Spinal cord (tissue), 10 donors: ENCODE measurements around the gene SOX5. TPM values are rescaled to one million over a fixed set of nuclear protein-coding genes. Genes with fewer than 3 reads are reported as not detected.
A peak's percentile ranks its signal among the peaks of the same experiment; 100 is the strongest.

ENCODE experiments used
- DNase-seq, 6 donors: peaks; one replicate each; pipeline versions ENCODE4 v3.0.0 to v3.0.0-alpha.2; 2013 to 2015; ENCODE audit warnings: low spot score in 6 of 6, low read depth in 4 of 6
- H3K27ac ChIP-seq: one replicate; pipeline ENCODE4 v1.5.1; 2013; ENCODE audit warnings: low read depth, low read length, control low read depth
- H3K27me3 ChIP-seq: one replicate; pipeline ENCODE4 v1.6.1; 2013; ENCODE audit warnings: low read length; ENCODE audit not compliant: control insufficient read depth, insufficient read depth
- H3K36me3 ChIP-seq: one replicate; pipeline ENCODE4 v1.6.1; 2013; ENCODE audit warnings: low read length; ENCODE audit not compliant: control insufficient read depth, insufficient read depth
- H3K4me1 ChIP-seq: one replicate; pipeline ENCODE4 v1.6.1; 2013; ENCODE audit warnings: low read length; ENCODE audit not compliant: control insufficient read depth, insufficient read depth
- H3K4me3 ChIP-seq: one replicate; pipeline ENCODE4 v1.5.1; 2013; ENCODE audit warnings: low read depth, low read length, control low read depth
- H3K9me3 ChIP-seq: one replicate; pipeline ENCODE4 v1.6.1; 2013; ENCODE audit warnings: low read length; ENCODE audit not compliant: control insufficient read depth, insufficient read depth
- WGBS: methylation state at CpG from one replicate; pipeline ENCODE4 v1.1.5; 2013; ENCODE audit warnings: missing lambda C conversion rate; ENCODE audit not compliant: insufficient coverage; 5-methylcytosine and 5-hydroxymethylcytosine counted together
- polyA plus RNA-seq, 2 donors: library from polyadenylated mRNA; unstranded; fragments of 120-200 nt; gene quantifications; one replicate each; pipeline ENCODE4 v1.2.1, GENCODE V29; 2013; ENCODE audit not compliant: insufficient read length in 2 of 2
- total RNA-seq, 2 donors: library from RNA; depleted of rRNA in 1 of 2; stranded (reverse); fragments of 120-200 nt in 1 of 2; fragments of >200 nt in 1 of 2; gene quantifications; one replicate each; pipeline versions ENCODE4 v1.2.3 to v1.2.4, GENCODE V29; 2013 to 2014
- donor health status: healthy.

The SOX5 gene
- total and polyA plus RNA-seq, 4 donors: 20.3 to 48.8 (median 41.8) TPM

DNA sequence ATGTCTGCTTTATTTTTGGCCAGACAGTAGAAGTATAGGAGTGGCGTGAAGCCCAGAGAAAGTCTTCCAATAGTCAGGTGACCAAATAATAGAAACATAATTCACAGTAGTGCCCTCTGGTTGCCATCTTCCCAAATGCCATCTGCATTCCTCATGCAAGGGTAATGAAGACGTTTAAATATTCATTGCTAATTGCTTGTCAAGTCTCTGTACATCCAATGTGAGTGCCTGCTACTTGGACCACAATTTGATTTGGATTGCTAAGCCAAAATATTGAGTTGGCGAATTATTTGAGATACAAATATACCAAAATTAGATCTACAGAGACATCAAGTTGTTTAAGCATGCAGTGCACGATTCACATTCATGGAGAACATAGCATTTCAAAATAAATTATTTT, 402.7 kb downstream of the SOX5 start:
- H3K36me3 ChIP-seq: peaks cover 2% of the 10 kb centered on the region
- H3K4me3 ChIP-seq: no peak overlapping the region
- H3K27ac ChIP-seq: no peak overlapping the region
- WGBS: no CpG with 5 or more reads among the region's 4 CpGs
- H3K4me1 ChIP-seq: no peaks in the 10 kb centered on the region
- peak in 1 of 6 donors; percentile 70 for DNase-seq
- H3K9me3 ChIP-seq: no peaks in the 10 kb centered on the region
- H3K27me3 ChIP-seq: no peaks in the 10 kb centered on the region

DNA sequence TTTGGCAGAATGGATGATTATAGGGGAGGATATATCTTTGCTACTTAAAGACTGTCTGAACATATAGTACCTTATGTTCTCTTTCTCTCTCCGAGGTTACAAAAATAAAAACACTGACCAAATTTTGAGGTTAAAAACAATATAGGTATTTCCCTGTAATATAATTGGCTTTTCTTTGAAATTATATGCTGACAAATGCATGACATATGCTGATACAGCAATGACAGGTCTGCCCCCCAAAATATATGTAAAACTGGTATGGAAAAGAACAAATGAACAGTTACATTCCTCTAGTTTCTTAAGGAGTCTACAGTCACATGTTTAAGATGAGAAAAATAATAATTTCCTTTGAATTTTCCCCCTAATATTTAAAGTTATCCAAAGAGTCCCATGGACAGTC, 405.7 kb downstream of the SOX5 start:
- no peak for DNase-seq
- Histone ChIP-seq H3K36me3 (peaks cover 4% of the 10 kb centered on the region), H3K4me1 (no peaks in the 10 kb centered on the region), H3K27ac (no peak overlapping the region), H3K9me3 (no peaks in the 10 kb centered on the region), H3K27me3 (no peaks in the 10 kb centered on the region), H3K4me3 (no peak overlapping the region)
- WGBS: no CpG with 5 or more reads among the region's 1 CpG

DNA sequence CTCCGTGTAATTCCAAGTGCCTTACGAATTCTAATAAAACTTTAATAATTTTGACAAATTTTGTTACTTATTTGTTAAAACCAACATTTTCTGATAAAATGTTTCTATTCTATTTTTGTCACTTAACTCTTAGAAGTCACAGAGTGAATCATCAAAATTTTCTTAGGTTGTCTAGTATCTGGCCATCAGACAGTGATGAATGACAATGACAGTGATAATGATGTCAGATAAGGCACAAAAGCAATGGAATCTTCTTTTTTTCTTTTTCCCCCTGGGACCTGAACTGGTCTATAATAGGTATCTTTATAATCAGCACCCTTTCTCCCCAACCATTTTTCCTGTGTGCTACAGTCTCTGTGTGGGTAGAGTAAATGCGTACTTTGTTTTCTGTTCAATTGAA, 407.3 kb downstream of the SOX5 start:
- peaks cover 4% of the 10 kb centered on the region for H3K36me3 ChIP-seq
- H3K9me3 ChIP-seq: no peaks in the 10 kb centered on the region
- no peaks in the 10 kb centered on the region for H3K27me3 ChIP-seq
- H3K27ac ChIP-seq: no peak overlapping the region
- no peaks in the 10 kb centered on the region for H3K4me1 ChIP-seq
- WGBS: no CpG with 5 or more reads among the region's 3 CpGs
- no peak for DNase-seq
- H3K4me3 ChIP-seq: no peak overlapping the region

DNA sequence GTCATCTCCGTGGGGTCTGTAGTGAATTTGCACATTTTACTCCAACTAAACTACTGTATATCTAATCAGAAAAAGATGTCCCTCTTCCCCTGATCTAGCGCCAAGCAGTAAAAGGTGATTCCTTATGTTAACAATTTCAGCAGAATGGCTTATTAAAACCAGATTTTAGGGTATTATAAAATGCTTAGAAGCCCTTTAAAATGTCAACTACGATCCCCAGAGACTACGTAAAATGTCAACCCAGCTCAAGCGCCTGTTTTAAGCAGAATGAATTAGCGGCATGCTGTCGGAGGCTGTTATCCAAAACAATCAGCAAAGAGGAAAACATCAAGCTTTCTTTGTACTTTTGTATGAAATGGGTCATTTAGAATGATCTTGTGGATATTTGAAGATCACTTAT, 408.9 kb downstream of the SOX5 start:
- no CpG with 5 or more reads among the region's 7 CpGs for WGBS
- no peak overlapping the region for H3K27ac ChIP-seq

DNA sequence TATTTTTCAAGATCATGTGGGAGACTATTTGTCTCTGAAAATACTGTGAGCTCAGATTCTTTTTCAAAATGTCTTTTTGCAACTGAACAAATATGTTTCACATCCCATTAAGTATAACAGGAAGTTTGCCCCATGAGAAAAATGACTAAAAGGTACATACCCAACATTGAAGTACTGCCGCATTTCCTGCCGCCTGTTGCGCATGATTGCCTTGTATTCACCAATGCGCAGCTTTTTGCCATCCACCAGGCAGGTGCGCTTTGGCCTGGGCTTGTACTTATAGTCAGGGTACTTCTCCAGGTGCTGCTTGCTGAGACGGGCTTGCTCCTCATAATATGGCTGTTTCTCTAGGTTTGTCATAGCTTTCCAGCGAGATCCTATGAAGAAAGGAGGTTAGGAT, 413.2 kb downstream of the SOX5 start:
- H3K4me3 ChIP-seq: no peak overlapping the region
- no peak overlapping the region for H3K27ac ChIP-seq
- no peaks in the 10 kb centered on the region for H3K4me1 ChIP-seq
- DNase-seq: no peak
- no peaks in the 10 kb centered on the region for H3K27me3 ChIP-seq
- peaks cover 5% of the 10 kb centered on the region for H3K36me3 ChIP-seq
- H3K9me3 ChIP-seq: no peaks in the 10 kb centered on the region
- 96% methylated on average over 6 of the region's 7 CpGs for WGBS

More for the DNA sequence above, 408.9 kb downstream of the SOX5 start:
- peaks cover 4% of the 10 kb centered on the region for H3K36me3 ChIP-seq
- DNase-seq: peak in 2 of 6 donors; percentile 16 to 20
- no peak overlapping the region for H3K4me3 ChIP-seq
- no peaks in the 10 kb centered on the region for H3K4me1 ChIP-seq
- no peaks in the 10 kb centered on the region for H3K27me3 ChIP-seq
- H3K9me3 ChIP-seq: no peaks in the 10 kb centered on the region

DNA sequence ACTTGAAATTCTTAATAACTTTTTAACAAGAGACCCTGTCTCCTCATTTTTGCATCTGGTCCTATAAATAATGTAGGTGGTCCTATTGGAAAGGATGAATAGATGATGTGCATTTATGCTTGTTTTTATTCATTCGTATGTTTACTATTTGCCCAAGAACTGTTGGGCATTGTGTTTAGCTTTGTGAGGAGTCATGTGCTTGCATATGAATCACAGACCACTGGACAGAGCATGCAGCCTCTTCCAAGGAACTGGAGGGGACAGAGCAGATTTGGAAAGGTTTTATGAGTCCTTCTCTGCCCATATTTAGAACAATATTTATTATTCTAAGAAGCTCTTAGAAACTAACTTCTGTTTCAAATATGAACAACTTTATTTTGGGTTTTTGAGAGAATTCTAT, 414.0 kb downstream of the SOX5 start:
- WGBS: 60% methylated on average over 1 of the region's 1 CpG

DNA sequence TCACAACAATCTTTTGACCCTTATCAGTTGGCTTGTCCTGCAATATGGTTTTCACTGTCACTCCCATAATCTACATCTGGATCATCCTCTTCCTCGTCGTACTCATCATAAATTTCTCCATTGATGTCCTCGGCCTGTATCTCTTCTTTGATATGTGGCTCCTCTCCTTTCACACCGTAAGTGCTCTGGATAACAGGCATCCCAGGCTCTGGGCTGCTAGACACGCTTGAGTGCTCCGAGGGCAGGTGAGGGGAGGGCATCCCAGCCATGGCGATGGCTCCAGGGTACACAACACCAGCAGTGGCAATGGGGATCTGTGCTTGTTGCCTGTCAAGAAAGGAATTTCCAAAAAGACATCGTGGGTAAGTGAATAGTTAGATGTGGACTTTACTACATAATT, 415.3 kb downstream of the SOX5 start:
- Histone ChIP-seq H3K36me3 (peaks cover 8% of the 10 kb centered on the region), H3K9me3 (no peaks in the 10 kb centered on the region), H3K27ac (no peak overlapping the region), H3K4me1 (no peaks in the 10 kb centered on the region), H3K4me3 (no peak overlapping the region), H3K27me3 (no peaks in the 10 kb centered on the region)
- WGBS: 100% methylated on average over 5 of the region's 8 CpGs
- DNase-seq: no peak

More for the DNA sequence above, 414.0 kb downstream of the SOX5 start:
- Histone ChIP-seq H3K36me3 (peaks cover 8% of the 10 kb centered on the region), H3K9me3 (no peaks in the 10 kb centered on the region), H3K4me1 (no peaks in the 10 kb centered on the region), H3K4me3 (no peak overlapping the region), H3K27me3 (no peaks in the 10 kb centered on the region), H3K27ac (no peak overlapping the region)
- DNase-seq: no peak

DNA sequence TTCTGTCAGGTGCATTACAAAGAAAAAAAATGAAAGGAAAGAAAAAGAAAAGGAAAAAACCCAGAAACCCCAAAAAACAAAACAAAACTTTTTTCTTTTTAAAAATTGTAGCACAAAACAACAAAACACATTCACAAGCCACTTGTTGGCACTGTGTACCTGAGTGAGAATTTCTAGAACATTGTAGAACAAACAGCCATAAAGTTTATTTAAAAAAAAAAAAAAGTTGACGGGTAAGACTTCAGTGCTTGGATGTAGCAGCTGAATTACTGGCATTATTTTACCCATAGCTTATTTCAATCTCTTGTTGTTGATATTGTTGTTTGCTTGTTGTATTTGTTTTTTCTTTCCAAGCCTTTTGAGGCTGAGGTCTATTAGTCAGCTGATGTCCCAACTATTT, 415.8 kb downstream of the SOX5 start:
- no CpG with 5 or more reads among the region's 1 CpG for WGBS
- Histone ChIP-seq H3K36me3 (peaks cover 8% of the 10 kb centered on the region), H3K27ac (no peak overlapping the region), H3K27me3 (no peaks in the 10 kb centered on the region), H3K9me3 (no peaks in the 10 kb centered on the region), H3K4me3 (no peak overlapping the region), H3K4me1 (no peaks in the 10 kb centered on the region)
- no peak for DNase-seq

DNA sequence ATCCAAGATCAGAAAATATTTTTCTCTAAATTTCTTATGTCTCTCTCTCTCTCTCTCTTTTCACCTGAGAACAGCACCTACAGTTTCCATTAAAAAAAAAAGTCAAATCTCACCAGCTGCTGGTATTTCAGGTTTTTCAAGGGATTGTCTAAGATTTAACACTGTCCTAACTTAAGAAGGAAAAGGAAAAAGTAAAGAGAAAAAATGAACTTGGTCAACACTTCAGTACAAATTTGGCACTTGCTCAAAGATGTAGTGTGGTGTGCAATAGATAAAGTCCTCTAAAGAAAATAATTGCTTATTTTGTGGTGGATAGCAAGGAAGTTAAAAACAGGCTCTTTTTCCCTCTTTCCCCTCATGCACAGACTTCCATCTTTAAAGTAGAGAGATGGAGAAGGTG, 416.2 kb downstream of the SOX5 start:
- no peaks in the 10 kb centered on the region for H3K9me3 ChIP-seq
- DNase-seq: no peak

DNA sequence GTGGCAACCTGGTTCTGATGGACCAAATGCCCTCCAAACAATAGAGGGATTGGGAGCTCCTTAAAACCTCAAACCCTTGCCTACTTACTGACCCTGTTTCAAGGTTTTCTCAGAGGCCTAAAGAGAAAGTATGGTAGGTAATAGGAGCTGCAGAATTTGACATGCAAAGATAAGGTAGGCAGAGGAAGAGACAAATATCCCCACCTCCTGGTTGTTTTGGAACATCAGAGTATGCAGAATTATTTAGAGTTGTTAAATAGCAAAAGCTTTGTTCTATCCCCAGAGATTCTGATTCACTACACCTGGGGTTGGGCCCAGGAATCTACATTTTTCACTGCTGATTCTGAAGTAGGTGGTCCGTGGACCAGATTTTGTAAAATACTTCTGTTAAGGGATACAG, 421.2 kb downstream of the SOX5 start:
- no peak for DNase-seq
- peaks cover 2% of the 10 kb centered on the region for H3K36me3 ChIP-seq
- H3K27ac ChIP-seq: no peak overlapping the region
- WGBS: no CpG with 5 or more reads among the region's 1 CpG
- no peaks in the 10 kb centered on the region for H3K4me1 ChIP-seq
- H3K4me3 ChIP-seq: no peak overlapping the region
- H3K9me3 ChIP-seq: peaks cover 3% of the 10 kb centered on the region
- H3K27me3 ChIP-seq: no peaks in the 10 kb centered on the region

More for the DNA sequence above, 416.2 kb downstream of the SOX5 start:
- peaks cover 8% of the 10 kb centered on the region for H3K36me3 ChIP-seq
- no peaks in the 10 kb centered on the region for H3K27me3 ChIP-seq
- H3K4me1 ChIP-seq: no peaks in the 10 kb centered on the region
- no peak overlapping the region for H3K4me3 ChIP-seq
- no peak overlapping the region for H3K27ac ChIP-seq
